Astrocyte of the cerebellum (primary cell): ENCODE measurements around the gene EHMT2.

Experiments
- DNase-seq: peaks from one replicate; pipeline ENCODE4 v3.0.0-alpha.2; 2011; ENCODE audit warnings: low read depth
- H3K4me3 ChIP-seq: 2 replicates; pipeline ENCODE4 v1.5.1; 2011; ENCODE audit warnings: mild to moderate bottlenecking, low read depth, low read length, moderate library complexity
- CTCF ChIP-seq: IDR thresholded peaks from 2 replicates; pipeline ENCODE4 v1.5.1; 2012; ENCODE audit warnings: low read length, low read depth, moderate library complexity, mild to moderate bottlenecking; ENCODE audit errors: missing control alignments
- in situ Hi-C: cut with HindIII; loops from 2 replicates; pipeline ENCODE4 v1.10.0; 2017; ENCODE audit warnings: low sequenced_read_pairs

The EHMT2 gene

GRCh38 chr6:31882344-31882743 is 15.2 kb downstream of the EHMT2 start:
- TF ChIP-seq CTCF: no peak
- in situ Hi-C loops: no loop called here
- no peak for DNase-seq
- H3K4me3 ChIP-seq: no peak overlapping the region

- DNase-seq: no peak
- TF ChIP-seq CTCF: no peak
- in situ Hi-C loops: no loop called here
- H3K4me3 ChIP-seq: no peak overlapping the region
Measured at GRCh38 chr6:31881136-31881859, 16.2 kb downstream of the EHMT2 start.

DNA sequence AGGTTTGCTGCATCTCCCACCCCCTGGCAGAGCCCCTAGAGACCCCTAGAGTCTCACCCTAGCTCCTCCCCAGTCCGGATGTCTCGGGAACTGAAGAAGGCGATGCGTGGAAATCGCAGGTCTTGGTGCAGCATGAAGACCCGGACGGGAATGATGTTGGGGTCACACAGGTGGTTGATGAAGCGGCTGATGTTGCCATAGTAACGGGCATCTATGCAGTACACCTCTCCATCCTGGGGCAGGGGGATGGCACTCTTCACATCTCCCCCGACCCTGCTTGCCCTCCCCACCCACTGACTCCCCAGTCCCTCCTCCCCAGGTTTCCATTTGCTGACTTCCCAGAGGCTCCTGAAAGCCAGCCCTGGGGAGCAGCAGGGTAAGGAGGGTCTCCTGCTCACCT is 16.9 kb downstream of the EHMT2 start:
- no peak for DNase-seq
- H3K4me3 ChIP-seq: no peak overlapping the region
- TF ChIP-seq CTCF: no peak
- in situ Hi-C loops: no loop called here

DNA sequence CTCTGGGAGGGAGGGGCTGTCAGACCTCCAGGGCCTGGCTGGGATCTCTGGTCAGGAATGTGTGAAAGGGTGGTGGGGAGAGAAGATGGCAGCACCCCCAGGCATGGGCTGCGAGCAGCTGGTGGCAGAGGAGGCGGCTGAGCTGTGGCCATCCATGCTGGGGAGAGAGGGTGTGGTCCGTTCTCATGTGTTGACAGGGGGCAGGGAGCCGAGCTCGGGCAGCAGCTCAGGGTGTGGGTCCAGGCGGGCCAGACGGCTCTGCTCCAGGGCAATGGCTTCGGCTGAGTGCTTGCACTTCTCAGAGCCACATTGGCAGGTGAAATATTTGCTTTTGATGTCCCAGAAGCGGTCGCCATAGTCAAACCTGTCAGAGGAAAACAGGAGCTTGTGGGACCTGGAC is 17.6 kb downstream of the EHMT2 start:
- H3K4me3 ChIP-seq: no peak overlapping the region
- in situ Hi-C loops: no loop called here
- no peak for TF ChIP-seq CTCF
- no peak for DNase-seq

- no peak overlapping the region for H3K4me3 ChIP-seq
- in situ Hi-C loops: no loop called here
- TF ChIP-seq CTCF: no peak
- DNase-seq: no peak
Measured at GRCh38 chr6:31879143-31879542, 18.4 kb downstream of the EHMT2 start.

DNA sequence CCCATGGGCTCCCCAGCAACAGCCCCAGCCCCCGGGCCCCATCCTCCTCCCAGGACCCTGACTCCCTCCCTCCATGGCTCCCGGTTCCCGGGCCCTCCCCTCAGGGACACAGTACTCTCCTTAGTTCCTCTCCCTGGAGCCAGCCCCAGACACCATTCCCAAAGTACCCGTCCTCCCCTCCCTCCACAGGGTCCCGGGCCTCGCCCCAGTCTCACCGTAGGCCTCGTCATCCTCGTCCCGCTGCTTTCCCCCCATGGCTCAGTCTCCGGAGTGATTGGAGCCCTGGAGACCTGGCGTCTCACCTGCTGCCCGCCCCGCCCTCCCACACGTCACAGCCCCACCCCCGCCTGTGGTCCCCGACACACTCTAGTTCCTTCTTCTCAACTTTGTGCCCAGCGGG is 18.8 kb downstream of the EHMT2 start, which contains the start of gene SLC44A4:
Gene SLC44A4 (minus strand): TSS at position 272 of the 400 bp plus-strand sequence. CDS start 17 bp downstream, at position 255.
- no peak within 1 kb of the TSS for H3K4me3 ChIP-seq
- DNase-seq: no peak
- no peak for TF ChIP-seq CTCF
- in situ Hi-C loops: no loop called here
